Common myeloid progenitor, CD34-positive (primary cell): ENCODE measurements around the gene SCRT2.

Experiments
- CTCF ChIA-PET: fragments of 350-600 bp; sonication (Branson Sonifier 250); formaldehyde crosslinking; loops from one replicate; lab custom pipeline; 2021; ENCODE audit warnings: antibody characterized with exemption; lab: Charles Lee
- POLR2A ChIA-PET: fragments of 350-600 bp; sonication (Branson Sonifier 250); formaldehyde crosslinking; loops from one replicate; lab custom pipeline; 2021; ENCODE audit warnings: antibody characterized with exemption; lab: Charles Lee
- DNase-seq, 3 donors: peaks; one replicate each; pipeline versions ENCODE4 v3.0.0 to v3.0.0-alpha.2; 2013
- H3K27ac ChIP-seq, 2 experiments: 1 replicate in 1 of 2; 2 replicates in 1 of 2; pipeline ENCODE4 v1.7.0; 2013; ENCODE audit warnings: inconsistent platforms in 2 of 2, low read length in 2 of 2, mild to moderate bottlenecking in 2 of 2, low read depth in 1 of 2, moderate library complexity in 1 of 2; ENCODE audit not compliant: severe bottlenecking in 2 of 2, insufficient read depth in 1 of 2, poor library complexity in 1 of 2
- H3K27me3 ChIP-seq, 5 experiments: replicated peaks in 2 of 5; 1 replicate in 3 of 5; 2 replicates in 2 of 5; pipeline versions ENCODE4 v1.6.1 to v1.7.0; 2013; ENCODE audit warnings: low read length in 4 of 5, mild to moderate bottlenecking in 2 of 5, moderate library complexity in 2 of 5, inconsistent platforms in 1 of 5; ENCODE audit not compliant: insufficient read depth in 5 of 5, control insufficient read depth in 4 of 5
- H3K36me3 ChIP-seq, 4 experiments: 1 replicate in 2 of 4; 2 replicates in 2 of 4; pipeline versions ENCODE4 v1.6.1 to v1.7.0; 2013; ENCODE audit warnings: low read length in 3 of 4, control low read depth in 1 of 4, mild to moderate bottlenecking in 1 of 4; ENCODE audit not compliant: control insufficient read depth in 4 of 4, insufficient read depth in 4 of 4
- H3K4me1 ChIP-seq, 4 experiments: 1 replicate in 3 of 4; 2 replicates in 1 of 4; pipeline versions ENCODE4 v1.6.1 to v1.7.1; 2013; ENCODE audit warnings: low read length in 3 of 4, mild to moderate bottlenecking in 3 of 4, control low read depth in 1 of 4, inconsistent platforms in 1 of 4, moderate library complexity in 1 of 4; ENCODE audit not compliant: control insufficient read depth in 4 of 4, insufficient read depth in 4 of 4; ENCODE audit errors: control extremely low read depth in 1 of 4
- H3K4me3 ChIP-seq, 7 experiments: 1 replicate in 4 of 7; 2 replicates in 3 of 7; pipeline versions ENCODE4 v1.5.1 to v1.7.0; 2013; ENCODE audit warnings: mild to moderate bottlenecking in 7 of 7, low read length in 6 of 7, moderate library complexity in 6 of 7, inconsistent platforms in 2 of 7, low read depth in 2 of 7, control low read depth in 1 of 7; ENCODE audit not compliant: insufficient read depth in 4 of 7, control insufficient read depth in 1 of 7; ENCODE audit errors: extremely low read depth in 1 of 7
- H3K9me3 ChIP-seq, 5 experiments: 1 replicate in 4 of 5; 2 replicates in 1 of 5; pipeline versions ENCODE4 v1.6.1 to v1.7.1; 2013; ENCODE audit warnings: low read length in 4 of 5, mild to moderate bottlenecking in 2 of 5, inconsistent platforms in 1 of 5, low read depth in 1 of 5, moderate library complexity in 1 of 5; ENCODE audit not compliant: control insufficient read depth in 4 of 5, insufficient read depth in 2 of 5; ENCODE audit errors: control extremely low read depth in 1 of 5
- WGBS: methylation state at CpG from one replicate; pipeline ENCODE4 v1.1.5; 2013; ENCODE audit not compliant: insufficient coverage; 5-methylcytosine and 5-hydroxymethylcytosine counted together

SCRT2 gene

DNA sequence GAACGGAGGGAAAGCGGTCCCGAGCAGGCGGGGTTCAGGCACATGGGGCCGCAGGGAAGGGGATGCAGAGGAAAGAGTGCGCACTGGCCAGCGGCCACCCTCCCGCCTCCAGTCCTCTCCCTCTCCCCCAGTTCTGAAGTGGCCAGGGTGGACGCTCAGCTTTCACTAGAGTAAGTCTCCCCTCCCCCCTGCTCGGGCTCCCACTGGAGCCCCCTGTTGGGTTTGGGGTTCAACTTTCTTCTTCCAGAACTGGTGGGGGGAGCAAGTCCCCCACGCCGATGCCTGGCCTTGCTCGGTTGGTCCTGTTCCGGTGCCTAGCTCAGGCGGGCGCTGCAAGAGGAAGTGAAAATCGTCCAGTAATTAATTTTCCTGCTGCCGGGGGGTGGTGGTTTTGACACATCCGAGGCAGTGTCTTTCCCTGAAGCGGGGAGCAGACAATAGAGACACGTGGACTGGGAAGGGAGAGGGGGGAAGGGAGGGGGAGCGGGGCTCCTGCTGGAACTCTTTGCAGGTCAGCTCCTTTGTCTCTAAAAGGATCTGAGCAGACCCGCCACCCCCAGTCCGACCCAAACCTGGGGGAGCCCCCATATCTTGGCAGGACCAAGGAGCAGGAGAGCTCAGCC, 824 bp upstream of the SCRT2 start:
- 3% methylated on average over 12 of the region's 24 CpGs for WGBS
- CTCF ChIA-PET = no interaction called here
- POLR2A ChIA-PET = no interaction called here

DNA sequence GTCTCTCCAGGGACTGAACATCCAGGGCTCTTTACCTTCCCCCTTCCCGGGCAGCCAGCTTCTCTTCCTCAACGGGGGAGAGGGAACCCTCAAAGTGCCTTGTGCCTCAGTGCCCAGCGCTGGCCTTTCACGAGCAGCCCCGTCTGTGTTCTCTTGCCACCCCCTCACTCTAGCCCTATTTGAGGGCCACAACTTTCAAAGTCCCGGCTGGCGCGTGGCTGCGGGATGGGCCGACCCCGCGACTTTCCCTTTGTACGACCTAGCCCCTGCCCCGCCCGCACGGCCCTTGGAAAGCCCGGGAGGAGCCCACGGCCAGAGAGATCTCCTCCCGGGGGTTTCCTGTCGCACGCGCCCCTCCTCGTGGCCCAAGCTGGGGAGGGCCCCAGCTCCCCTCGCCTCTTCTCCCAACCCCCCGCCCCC, 559 bp downstream of the SCRT2 start:
- CTCF ChIA-PET = interaction anchor here (1.2 to 2.9 kb wide), 2 partner anchors 10 to 14 kb away, joined by 3 to 16 read pairs; no protein-coding TSS in a partner anchor
- Histone ChIP-seq H3K4me1 (peaks cover 2 to 55% (median 42%) of the 10 kb centered on the region in 4 experiments), H3K9me3 (no peaks in the 10 kb centered on the region), H3K36me3 (no peaks in the 10 kb centered on the region), H3K27ac (no peak overlapping the region), H3K27me3 (peaks cover 8 to 82% (median 16%) of the 10 kb centered on the region in 5 experiments), H3K4me3 (peak overlapping the region in 2 of 7 experiments; percentile 46 to 57)
- WGBS = 4% methylated on average over 16 of the region's 25 CpGs
- DNase-seq = no peak
- POLR2A ChIA-PET = no interaction called here

More for the DNA sequence above, 824 bp upstream of the SCRT2 start:
- DNase-seq = peak in 2 of 3 donors; percentile 44 to 55
- no peak overlapping the region for H3K27ac ChIP-seq
- H3K4me3 ChIP-seq = peak overlapping the region in 4 of 7 experiments; percentile 19 to 57 (median 36)
- peaks cover 2 to 49% (median 38%) of the 10 kb centered on the region in 4 experiments for H3K4me1 ChIP-seq
- H3K9me3 ChIP-seq = no peaks in the 10 kb centered on the region
- H3K27me3 ChIP-seq = peaks cover 8 to 82% (median 16%) of the 10 kb centered on the region in 5 experiments
- H3K36me3 ChIP-seq = no peaks in the 10 kb centered on the region

DNA sequence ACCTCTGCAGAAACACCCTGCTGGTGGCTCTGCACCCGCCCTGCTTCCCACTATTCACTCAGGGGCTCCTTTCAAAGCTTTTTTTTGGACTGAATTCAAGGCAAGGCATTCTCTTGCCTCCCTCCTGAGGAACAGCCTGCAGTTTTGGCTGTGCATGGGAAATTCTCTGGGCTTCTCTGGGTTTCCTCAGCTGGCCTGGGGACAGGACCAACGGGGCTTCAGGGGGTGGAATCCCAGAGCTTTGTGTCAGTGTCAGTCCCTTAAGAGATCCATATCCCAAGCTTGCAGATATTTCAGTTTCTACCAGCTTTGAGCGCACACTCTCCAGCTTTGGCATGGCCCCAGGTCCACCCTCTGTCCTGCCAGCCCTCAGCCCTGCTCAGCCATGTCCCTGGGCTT, 2.0 kb downstream of the SCRT2 start:
- WGBS = 62% methylated on average over 3 of the region's 3 CpGs
- no peak overlapping the region for H3K4me3 ChIP-seq
- no peaks in the 10 kb centered on the region for H3K36me3 ChIP-seq
- peaks cover 2 to 50% (median 42%) of the 10 kb centered on the region in 4 experiments for H3K4me1 ChIP-seq
- no peaks in the 10 kb centered on the region for H3K9me3 ChIP-seq
- POLR2A ChIA-PET = no interaction called here
- peak overlapping the region in 1 of 2 experiments; percentile 4 for H3K27ac ChIP-seq
- CTCF ChIA-PET = interaction anchor here (0.8 to 2.9 kb wide), 5 partner anchors 8 to 111 kb away, joined by 3 to 16 read pairs (median 4); partner anchors contain the start of gene SLC52A3
- DNase-seq = no peak
- H3K27me3 ChIP-seq = peaks cover 5 to 70% (median 13%) of the 10 kb centered on the region in 5 experiments

DNA sequence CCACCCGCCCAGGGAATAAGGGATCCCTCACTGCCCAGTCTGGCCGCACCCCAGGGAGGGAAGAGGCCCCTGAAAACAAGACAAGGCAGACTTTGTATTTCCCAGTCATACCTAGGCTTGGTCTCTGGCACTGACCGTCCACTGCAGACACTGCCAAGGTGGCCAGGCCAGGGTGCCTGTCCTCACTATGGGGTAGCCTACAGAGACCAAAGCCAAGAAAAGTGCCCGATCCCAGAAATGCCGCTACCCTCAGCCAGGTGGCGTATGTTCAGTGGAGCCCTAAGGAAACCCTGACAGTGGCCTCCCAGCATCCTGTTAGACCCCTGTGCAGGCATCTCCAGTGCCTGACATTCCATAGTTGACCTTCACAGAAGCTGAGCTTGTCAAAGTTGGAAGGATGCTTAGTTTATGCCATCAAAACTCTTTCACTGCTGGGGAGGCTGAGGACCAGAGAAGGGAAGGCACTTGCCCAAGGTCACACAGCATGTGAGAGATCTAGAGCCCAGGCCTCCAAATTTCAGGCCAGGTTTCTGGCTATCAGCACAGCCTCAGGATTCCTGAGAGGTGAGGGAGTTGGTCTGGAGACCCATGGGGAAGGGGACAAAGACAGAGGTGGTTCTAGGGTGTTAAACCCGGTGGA, 2.5 kb downstream of the SCRT2 start:
- ChIA-PET CTCF (interaction anchor here (0.8 to 2.9 kb wide), 5 partner anchors 8 to 111 kb away, joined by 3 to 16 read pairs (median 4); partner anchors contain the start of gene SLC52A3), POLR2A (no interaction called here)
- Histone ChIP-seq H3K27me3 (peaks cover 5 to 65% (median 13%) of the 10 kb centered on the region in 5 experiments), H3K4me3 (no peak overlapping the region), H3K36me3 (no peaks in the 10 kb centered on the region), H3K4me1 (peaks cover 2 to 50% (median 42%) of the 10 kb centered on the region in 4 experiments), H3K27ac (no peak overlapping the region), H3K9me3 (no peaks in the 10 kb centered on the region)
- 28% methylated on average over 7 of the region's 7 CpGs for WGBS
- no peak for DNase-seq

DNA sequence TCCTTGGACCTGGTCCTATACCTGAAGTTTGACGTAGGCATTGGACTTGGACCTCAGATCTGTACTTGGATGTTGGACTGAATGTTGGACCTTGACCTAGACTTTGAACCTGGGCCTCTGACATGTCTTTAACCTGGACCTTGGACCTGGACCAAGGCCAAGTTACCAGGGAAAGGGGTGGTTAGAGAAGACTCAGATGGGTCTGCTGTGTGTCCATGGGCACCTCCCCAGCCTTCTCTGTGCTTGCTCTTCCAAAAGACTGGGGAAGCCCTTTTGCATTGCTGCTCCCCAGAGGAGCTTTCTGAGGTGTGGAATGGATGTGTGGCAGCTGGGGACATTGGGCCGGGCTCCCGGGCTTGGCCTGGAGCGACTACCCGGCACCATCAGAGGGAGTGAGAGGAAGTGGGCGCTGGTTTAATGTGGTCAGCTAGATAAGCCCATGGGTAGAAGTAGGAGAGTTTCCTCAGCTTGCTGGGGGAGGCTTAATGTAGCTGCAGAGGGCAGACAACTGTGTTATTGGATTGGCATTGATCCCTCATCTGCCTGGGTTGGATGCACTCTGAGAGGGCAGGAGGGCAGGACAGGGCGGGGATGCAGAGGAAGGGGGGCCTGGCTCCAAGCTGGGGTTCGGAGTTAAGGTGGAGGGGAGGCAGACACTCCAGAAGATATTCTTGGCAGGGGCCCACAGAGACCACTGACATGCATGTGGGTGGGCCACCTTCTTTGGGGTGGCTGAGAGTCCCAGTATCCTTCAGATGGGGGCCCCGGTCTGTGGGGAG, 4.2 kb downstream of the SCRT2 start:
- Histone ChIP-seq H3K4me1 (peaks cover 2 to 43% (median 35%) of the 10 kb centered on the region in 4 experiments), H3K27ac (peak overlapping the region in 1 of 2 experiments; percentile 49), H3K27me3 (peaks cover 5 to 50% (median 13%) of the 10 kb centered on the region in 5 experiments), H3K9me3 (no peaks in the 10 kb centered on the region), H3K36me3 (no peaks in the 10 kb centered on the region), H3K4me3 (peak overlapping the region in 2 of 7 experiments; percentile 28 to 33)
- 28% methylated on average over 9 of the region's 9 CpGs for WGBS
- DNase-seq = peak; percentile 34 to 90 (median 62)
- POLR2A ChIA-PET = no interaction called here
- CTCF ChIA-PET = interaction anchor here (0.6 to 0.9 kb wide), 2 partner anchors 22 to 26 kb away, joined by 3 to 4 read pairs; no protein-coding TSS in a partner anchor

DNA sequence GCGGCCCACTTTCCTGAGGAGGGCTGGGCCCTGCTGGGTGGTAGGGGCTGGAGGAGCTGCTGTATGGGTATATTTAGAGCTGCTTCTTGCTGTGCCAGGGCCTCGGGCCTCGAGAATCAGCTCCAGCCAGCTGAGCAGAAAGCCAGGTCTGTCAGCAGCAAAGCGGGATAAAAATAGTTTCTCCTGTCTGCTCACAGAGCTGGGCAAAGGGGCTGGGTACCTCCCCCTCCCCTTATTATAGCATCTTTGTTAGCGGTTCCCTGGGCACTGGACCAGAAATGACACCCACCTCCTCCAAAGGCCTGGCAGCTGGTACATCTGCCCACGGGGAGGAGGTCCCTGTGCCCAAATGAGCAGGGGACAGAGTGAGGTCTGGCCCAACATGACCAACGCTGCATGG, 6.0 kb downstream of the SCRT2 start:
- ChIA-PET POLR2A (interaction anchor here (0.6 kb wide), 1 partner anchor 58 kb away, joined by 6 read pairs; no protein-coding TSS in a partner anchor), CTCF (interaction anchor here (0.9 to 10.7 kb wide), 7 partner anchors 9 to 107 kb away, joined by 3 to 146 read pairs (median 4); partner anchors contain the start of gene SRXN1)
- Histone ChIP-seq H3K4me3 (no peak overlapping the region), H3K27ac (no peak overlapping the region), H3K36me3 (no peaks in the 10 kb centered on the region), H3K27me3 (peaks cover 0 to 50% (median 16%) of the 10 kb centered on the region in 5 experiments), H3K9me3 (no peaks in the 10 kb centered on the region), H3K4me1 (peaks cover 0 to 26% (median 19%) of the 10 kb centered on the region in 4 experiments)
- WGBS = 95% methylated on average over 5 of the region's 7 CpGs
- DNase-seq = no peak
